A549 (cell line): ENCODE results near the gene LLGL2. TPM values are rescaled to one million over a fixed set of nuclear protein-coding genes. Genes with fewer than 3 reads are reported as not detected.

Experiments
- ATAC-seq, 2 experiments: fragments of 200-7000 bp in 1 of 2; fragments of >200 bp in 1 of 2; cut with Nextera tagmentation in 1 of 2; cut with Tn5 transposase in 1 of 2; 3 replicates each; pipeline versions ENCODE4 v1.8.0 to v1.9.1; 2018 to 2020; ENCODE audit warnings: mild to moderate bottlenecking in 1 of 2, moderate library complexity in 1 of 2
- CTCF ChIA-PET: fragments of 300-600 bp; sonication (Branson Sonifier 250); formaldehyde crosslinking; extraction: SDS; loops from one replicate; lab custom pipeline; 2021; ENCODE audit warnings: antibody characterized with exemption, inconsistent platforms; lab: Yijun Ruan, JAX
- POLR2A ChIA-PET: fragments of 350-600 bp; formaldehyde crosslinking; extraction: SDS; loops from one replicate; lab custom pipeline; 2021; ENCODE audit warnings: antibody characterized with exemption, inconsistent platforms; lab: Yijun Ruan, JAX
- DNase-seq, 2 experiments: peaks; one replicate each; pipeline versions ENCODE4 v3.0.0 to v3.0.0-alpha.2; 2011 to 2016; ENCODE audit warnings: low read depth in 1 of 2, low spot score in 1 of 2
- FAIRE-seq: peaks from 2 replicates; lab custom pipeline; 2011; peaks lifted over from hg19 to GRCh38; lab: Jason Lieb, UNC
- H3K27ac ChIP-seq, 2 experiments: fragments of >200 bp; sonication (Bioruptor Twin); formaldehyde crosslinking; 3 replicates each; pipeline ENCODE4 v1.5.1; 2016 to 2017
- H3K4me1 ChIP-seq: fragments of >200 bp; sonication (Bioruptor Twin); formaldehyde crosslinking; 3 replicates; pipeline ENCODE4 v1.6.1; 2016
- H3K4me2 ChIP-seq: fragments of >200 bp; sonication (Bioruptor Twin); formaldehyde crosslinking; 3 replicates; pipeline ENCODE4 v1.6.1; 2016
- H3K4me3 ChIP-seq: fragments of >200 bp; sonication (Bioruptor Twin); formaldehyde crosslinking; 3 replicates; pipeline ENCODE4 v1.5.1; 2016
- H3K9me3 ChIP-seq: fragments of >200 bp; sonication (Bioruptor Twin); formaldehyde crosslinking; 3 replicates; pipeline ENCODE4 v1.6.1; 2016
- CBX2 ChIP-seq: fragments of 200-600 bp; sonication (generic); IDR thresholded peaks from 2 replicates; pipeline ENCODE4 v1.6.1; 2016; ENCODE audit warnings: low read depth, mild to moderate bottlenecking, borderline replicate concordance
- CHD2 ChIP-seq: fragments of 150-350 bp; IDR thresholded peaks from 2 replicates; pipeline ENCODE4 v1.6.1; 2014; ENCODE audit warnings: low read length; ENCODE audit not compliant: partially characterized antibody
- CHD4 ChIP-seq: fragments of 200-600 bp; sonication (generic); IDR thresholded peaks from 2 replicates; pipeline ENCODE4 v1.6.1; 2016; ENCODE audit warnings: antibody characterized with exemption, mild to moderate bottlenecking, borderline replicate concordance
- EHF ChIP-seq: fragments of 250-450 bp; sonication (Bioruptor Pico); IDR thresholded peaks from 2 replicates; pipeline ENCODE4 v1.5.0; 2020; ENCODE audit warnings: mild to moderate bottlenecking
- ESRRA ChIP-seq: fragments of 150-350 bp; IDR thresholded peaks from 2 replicates; pipeline ENCODE4 v1.6.1; 2014; ENCODE audit warnings: mild to moderate bottlenecking, low read length, borderline replicate concordance
- FOSB ChIP-seq: fragments of 250-450 bp; sonication (Bioruptor Pico); IDR thresholded peaks from 2 replicates; pipeline ENCODE4 v1.5.0; 2020; ENCODE audit warnings: mild to moderate bottlenecking, moderate library complexity
- FOSL2 ChIP-seq, 2 experiments: fragments of 450-650 bp in 1 of 2; fragments of >200 bp in 1 of 2; sonication (Bioruptor Twin) in 1 of 2; formaldehyde crosslinking; IDR thresholded peaks; 2 replicates each; pipeline versions ENCODE4 v1.5.0 to v1.6.1; 2016 to 2020; ENCODE audit warnings: mild to moderate bottlenecking in 1 of 2, moderate library complexity in 1 of 2
- GATA3 ChIP-seq: IDR thresholded peaks from 2 replicates; pipeline ENCODE4 v1.6.1; 2012; ENCODE audit warnings: borderline replicate concordance
- HDAC2 ChIP-seq: fragments of 200-600 bp; sonication (generic); IDR thresholded peaks from 2 replicates; pipeline ENCODE4 v1.6.1; 2016
- KDM1A ChIP-seq: fragments of 200-600 bp; sonication (generic); IDR thresholded peaks from 2 replicates; pipeline ENCODE4 v1.6.1; 2016; ENCODE audit warnings: low read depth, mild to moderate bottlenecking
- KDM5A ChIP-seq: fragments of 200-600 bp; sonication (generic); IDR thresholded peaks from 2 replicates; pipeline ENCODE4 v1.6.1; 2016; ENCODE audit warnings: antibody characterized with exemption, mild to moderate bottlenecking
- MAZ ChIP-seq: fragments of 150-350 bp; IDR thresholded peaks from 2 replicates; pipeline ENCODE4 v1.6.1; 2014; ENCODE audit warnings: antibody characterized with exemption, low read depth, low read length, borderline replicate concordance
- NR3C1 ChIP-seq: fragments of >200 bp; sonication (Bioruptor Twin); formaldehyde crosslinking; IDR thresholded peaks from 3 replicates; pipeline ENCODE4 v1.6.1; 2017
- PHF8 ChIP-seq: fragments of 200-600 bp; sonication (generic); IDR thresholded peaks from 2 replicates; pipeline ENCODE4 v1.6.1; 2016; ENCODE audit warnings: low read depth, mild to moderate bottlenecking, antibody characterized with exemption, moderate library complexity, borderline replicate concordance
- POLR2AphosphoS2 ChIP-seq: conservative IDR thresholded peaks from 2 replicates; pipeline ENCODE4 v1.6.1; 2012; ENCODE audit warnings: low read length, improper control_type of control experiment, inconsistent platforms
- RARB ChIP-seq: fragments of 250-450 bp; sonication (Bioruptor Pico); IDR thresholded peaks from 2 replicates; pipeline ENCODE4 v1.8.0; 2021; ENCODE audit warnings: mild to moderate bottlenecking, moderate library complexity
- RFX5 ChIP-seq: fragments of 450-650 bp; IDR thresholded peaks from 2 replicates; pipeline ENCODE4 v1.7.1; 2014; ENCODE audit warnings: antibody characterized with exemption, mild to moderate bottlenecking, moderate library complexity
- RNF2 ChIP-seq: fragments of 200-600 bp; sonication (generic); IDR thresholded peaks from 2 replicates; pipeline ENCODE4 v1.6.1; 2016; ENCODE audit warnings: low read depth, mild to moderate bottlenecking, antibody characterized with exemption, moderate library complexity, borderline replicate concordance
- SREBF2 ChIP-seq: fragments of 450-650 bp; IDR thresholded peaks from 2 replicates; pipeline ENCODE4 v1.6.1; 2014; ENCODE audit warnings: mild to moderate bottlenecking, moderate library complexity
- TFCP2L1 ChIP-seq: fragments of 250-450 bp; sonication (Bioruptor Pico); IDR thresholded peaks from 2 replicates; pipeline ENCODE4 v1.5.0; 2021; ENCODE audit warnings: mild to moderate bottlenecking
- ZNF302 ChIP-seq: fragments of 250-450 bp; sonication (Bioruptor Pico); IDR thresholded peaks from 2 replicates; pipeline ENCODE4 v1.9.0; 2021; ENCODE audit warnings: inconsistent platforms, mild to moderate bottlenecking, moderate library complexity
- ZSCAN20 ChIP-seq: fragments of 250-450 bp; sonication (Bioruptor Pico); IDR thresholded peaks from 2 replicates; pipeline ENCODE4 v1.8.0; 2022; ENCODE audit warnings: mild to moderate bottlenecking, moderate library complexity
- WGBS: methylation state at CpG from one replicate; pipeline ENCODE4 v1.1.6; 2017; ENCODE audit errors: missing lambda C conversion rate; 5-methylcytosine and 5-hydroxymethylcytosine counted together
- polyA plus RNA-seq, 4 experiments: library from polyadenylated mRNA; depleted of rRNA in 3 of 4; stranded (reverse); fragments of >200 nt; fragmentation: RNase III in 1 of 4; extraction: RNeasy Plus Mini Kit Qiagen cat#74134 plus additional on column Dnase treatment in 1 of 4; gene quantifications; 2 replicates in 3 of 4; 3 replicates in 1 of 4; pipeline ENCODE4 v1.2.3, GENCODE V29; 2011 to 2017
- TF ChIP-seq, protein P1 (sequence below): fragments of >200 bp; sonication (Bioruptor Twin); formaldehyde crosslinking; IDR thresholded peaks from 2 replicates; pipeline ENCODE4 v1.6.1; 2016
- TF ChIP-seq, protein P2 (sequence below): IDR thresholded peaks from 2 replicates; pipeline ENCODE4 v1.6.1; 2012; ENCODE audit warnings: low read depth, borderline replicate concordance
- TF ChIP-seq, protein P3 (sequence below): fragments of >200 bp; sonication (Bioruptor Twin); formaldehyde crosslinking; IDR thresholded peaks from 3 replicates; pipeline ENCODE4 v1.6.1; 2016
- TF ChIP-seq, protein P4 (sequence below): IDR thresholded peaks from 2 replicates; pipeline ENCODE4 v1.6.1; 2012
- TF ChIP-seq, protein P5 (sequence below): fragments of >200 bp; sonication (Bioruptor Twin); formaldehyde crosslinking; IDR thresholded peaks from 3 replicates; pipeline ENCODE4 v1.5.1; 2016

The LLGL2 gene
- polyA plus RNA-seq, 2 of the 4 experiments (the other 2 are of a cell fraction) = 18.9 to 35.0 TPM

DNA sequence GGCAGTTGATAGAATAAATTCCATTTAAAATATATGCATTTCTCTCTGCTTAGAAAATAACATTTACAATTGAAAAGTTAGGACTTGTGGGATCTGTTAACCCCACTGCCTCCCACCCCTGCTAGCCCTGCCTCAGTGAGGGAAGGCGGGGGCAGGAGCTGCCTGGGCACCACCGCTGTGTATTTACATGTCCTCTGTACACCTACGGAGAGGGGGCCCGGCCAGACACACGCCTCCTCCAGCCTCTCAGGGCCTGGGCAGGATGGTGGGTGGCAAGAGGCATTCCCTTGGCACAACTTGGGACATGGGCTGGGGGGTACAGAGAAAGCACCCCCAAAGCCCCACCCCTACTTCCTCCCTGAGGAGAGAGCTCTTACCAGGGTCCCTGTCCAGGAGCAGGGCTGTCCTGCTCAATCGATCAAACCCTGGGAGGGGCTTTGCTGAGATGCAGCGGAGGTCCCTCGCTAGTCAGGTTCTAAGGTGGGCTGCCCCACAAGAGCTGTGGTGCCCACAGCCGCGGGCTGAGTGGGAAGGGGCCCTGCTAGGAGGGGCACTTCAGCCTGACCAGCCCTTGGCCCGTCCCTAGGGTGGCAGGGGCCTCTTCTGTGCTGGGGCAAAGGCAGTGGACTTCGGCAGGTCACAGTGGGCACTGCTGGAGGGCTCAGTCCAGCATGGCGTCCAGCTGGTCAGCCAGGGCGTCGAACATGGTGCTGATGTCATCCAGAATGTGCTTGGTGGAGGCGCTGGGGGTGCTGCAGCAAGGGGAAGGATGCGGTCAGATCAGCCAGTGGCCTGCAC, 24.9 kb upstream of the LLGL2 start (continued):
- no peak for TF ChIP-seq CHD4
- no peak for TF ChIP-seq POLR2AphosphoS2
- TF ChIP-seq, protein P1, sequence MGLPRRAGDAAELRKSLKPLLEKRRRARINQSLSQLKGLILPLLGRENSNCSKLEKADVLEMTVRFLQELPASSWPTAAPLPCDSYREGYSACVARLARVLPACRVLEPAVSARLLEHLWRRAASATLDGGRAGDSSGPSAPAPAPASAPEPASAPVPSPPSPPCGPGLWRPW = no peak
- TF ChIP-seq, protein P2, sequence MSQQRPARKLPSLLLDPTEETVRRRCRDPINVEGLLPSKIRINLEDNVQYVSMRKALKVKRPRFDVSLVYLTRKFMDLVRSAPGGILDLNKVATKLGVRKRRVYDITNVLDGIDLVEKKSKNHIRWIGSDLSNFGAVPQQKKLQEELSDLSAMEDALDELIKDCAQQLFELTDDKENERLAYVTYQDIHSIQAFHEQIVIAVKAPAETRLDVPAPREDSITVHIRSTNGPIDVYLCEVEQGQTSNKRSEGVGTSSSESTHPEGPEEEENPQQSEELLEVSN = no peak
- no peak for TF ChIP-seq EHF (CRISPR knock-in tag)

DNA sequence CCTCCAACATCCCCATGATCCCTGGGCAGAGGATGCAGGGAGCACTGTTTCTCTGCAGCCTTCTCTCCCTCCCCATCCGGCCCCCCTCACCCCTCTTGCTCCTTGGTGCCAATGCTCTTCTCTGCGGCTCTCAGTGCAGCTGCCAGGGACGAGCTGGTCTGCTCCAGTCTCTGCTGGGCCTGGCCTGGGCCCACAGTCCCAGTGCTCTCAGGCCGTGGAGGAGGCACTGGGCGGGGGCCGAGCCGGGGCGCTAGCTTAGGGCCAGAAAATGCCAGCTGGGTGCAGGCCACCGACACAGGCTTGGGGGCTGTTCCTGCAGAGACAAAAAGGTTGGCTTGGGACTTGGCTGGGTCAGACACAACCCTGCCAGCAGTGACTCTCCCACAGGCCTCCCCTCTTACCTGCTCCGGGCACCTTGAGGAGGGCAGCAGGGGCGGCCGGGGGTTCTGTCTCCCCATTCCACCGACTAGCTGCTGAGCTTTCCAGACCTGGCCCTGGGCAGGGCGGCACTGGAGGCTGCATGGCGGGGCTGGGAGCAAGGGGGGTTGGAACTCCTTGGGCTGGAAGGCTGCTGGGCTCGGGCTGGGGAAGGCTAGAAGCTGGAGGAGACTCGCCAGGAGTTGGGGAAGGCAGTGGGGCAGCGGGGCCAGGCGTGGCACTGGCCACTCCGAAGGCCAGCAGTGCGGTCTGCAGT, 24.0 kb upstream of the LLGL2 start:
- Histone ChIP-seq H3K4me2 (no peak overlapping the region), H3K4me3 (no peak overlapping the region), H3K4me1 (no peaks in the 10 kb centered on the region), H3K9me3 (no peaks in the 10 kb centered on the region), H3K27ac (no peak overlapping the region)
- no peak for DNase-seq
- POLR2A ChIA-PET = no interaction called here
- ATAC-seq = no peak
- no peak for FAIRE-seq
- WGBS = 90% methylated on average over 17 of the region's 21 CpGs
- TF ChIP-seq PHF8 = no peak
- no peak for TF ChIP-seq POLR2AphosphoS2
- no peak for TF ChIP-seq CHD2
- no peak for TF ChIP-seq FOSL2 (IDR thresholded peaks at IDR 0.05)
- TF ChIP-seq FOSL2 (CRISPR knock-in tag; IDR thresholded peaks at IDR 0.05) = no peak
- TF ChIP-seq ZSCAN20 (CRISPR knock-in tag) = no peak
- TF ChIP-seq ZNF302 (CRISPR knock-in tag) = no peak
- no peak for TF ChIP-seq TFCP2L1 (CRISPR knock-in tag)
- no peak for TF ChIP-seq NR3C1
- TF ChIP-seq MAZ = no peak
- no peak for TF ChIP-seq FOSB
- no peak for TF ChIP-seq KDM1A
- TF ChIP-seq, protein P3, sequence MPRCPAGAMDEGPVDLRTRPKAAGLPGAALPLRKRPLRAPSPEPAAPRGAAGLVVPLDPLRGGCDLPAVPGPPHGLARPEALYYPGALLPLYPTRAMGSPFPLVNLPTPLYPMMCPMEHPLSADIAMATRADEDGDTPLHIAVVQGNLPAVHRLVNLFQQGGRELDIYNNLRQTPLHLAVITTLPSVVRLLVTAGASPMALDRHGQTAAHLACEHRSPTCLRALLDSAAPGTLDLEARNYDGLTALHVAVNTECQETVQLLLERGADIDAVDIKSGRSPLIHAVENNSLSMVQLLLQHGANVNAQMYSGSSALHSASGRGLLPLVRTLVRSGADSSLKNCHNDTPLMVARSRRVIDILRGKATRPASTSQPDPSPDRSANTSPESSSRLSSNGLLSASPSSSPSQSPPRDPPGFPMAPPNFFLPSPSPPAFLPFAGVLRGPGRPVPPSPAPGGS = no peak
- no peak for TF ChIP-seq RFX5
- no peak for TF ChIP-seq CHD4
- no peak for TF ChIP-seq SREBF2
- TF ChIP-seq ESRRA = no peak
- CTCF ChIA-PET = interaction anchor here (0.6 to 6.4 kb wide), 12 partner anchors 8 to 293 kb away, joined by 3 to 55 read pairs (median 6); partner anchors contain the start of genes SMIM5 and TSEN54

DNA sequence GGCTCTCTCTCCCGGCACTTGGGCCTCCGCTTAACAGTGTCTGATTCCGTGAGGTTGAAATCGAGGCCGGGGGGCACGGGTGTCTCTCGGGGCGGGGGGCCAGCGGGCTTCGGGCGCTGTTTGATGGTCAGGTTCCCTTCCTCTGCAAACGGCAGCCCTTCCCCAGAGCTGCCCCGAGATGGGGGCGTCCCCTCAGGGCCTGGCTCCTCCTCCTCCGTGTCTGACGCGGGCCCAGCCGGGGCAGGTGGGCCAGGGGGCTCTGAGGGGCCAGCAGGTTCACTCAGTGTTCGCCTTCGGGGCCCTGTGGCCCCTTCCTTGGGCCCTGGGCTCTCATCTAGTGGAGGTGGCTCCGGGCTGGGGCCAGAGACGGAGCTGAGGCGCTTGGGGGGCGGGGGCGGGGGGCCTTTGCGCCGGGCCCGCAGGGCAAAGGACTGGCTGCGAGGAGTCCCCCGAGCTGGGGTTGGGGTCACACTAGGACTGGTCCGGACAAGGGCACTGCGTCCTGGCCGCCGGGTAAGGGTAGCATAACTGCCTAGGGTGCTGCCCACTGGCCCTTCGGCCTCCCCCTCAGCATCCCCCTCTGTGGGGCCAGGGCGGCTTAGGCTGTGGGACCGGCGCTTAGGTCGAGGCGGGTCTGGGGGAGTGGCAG, 23.3 kb upstream of the LLGL2 start:
- Histone ChIP-seq H3K4me3 (no peak overlapping the region), H3K4me1 (no peaks in the 10 kb centered on the region), H3K9me3 (no peaks in the 10 kb centered on the region), H3K4me2 (no peak overlapping the region), H3K27ac (no peak overlapping the region)
- DNase-seq = no peak
- CTCF ChIA-PET = interaction anchor here (0.6 to 6.4 kb wide), 18 partner anchors 11 to 388 kb away, joined by 3 to 55 read pairs (median 8); partner anchors contain the start of genes SMIM5 and TSEN54
- ATAC-seq = no peak
- POLR2A ChIA-PET = interaction anchor here (0.6 to 1.1 kb wide), 2 partner anchors 14 to 413 kb away, joined by 3 to 9 read pairs; partner anchors contain the start of gene TSEN54
- FAIRE-seq = no peak
- WGBS = 86% methylated on average over 26 of the region's 40 CpGs
- TF ChIP-seq HDAC2 (no peak), GATA3 (no peak), RARB (CRISPR knock-in tag) (no peak), TFCP2L1 (CRISPR knock-in tag) (no peak), PHF8 (no peak), MAZ (no peak), CBX2 (no peak), RNF2 (no peak), NR3C1 (no peak), FOSL2 (IDR thresholded peaks at IDR 0.05) (no peak), FOSL2 (CRISPR knock-in tag; IDR thresholded peaks at IDR 0.05) (no peak), ZSCAN20 (CRISPR knock-in tag) (no peak), KDM5A (no peak), RFX5 (no peak)
- TF ChIP-seq, protein P4, sequence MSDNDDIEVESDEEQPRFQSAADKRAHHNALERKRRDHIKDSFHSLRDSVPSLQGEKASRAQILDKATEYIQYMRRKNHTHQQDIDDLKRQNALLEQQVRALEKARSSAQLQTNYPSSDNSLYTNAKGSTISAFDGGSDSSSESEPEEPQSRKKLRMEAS = no peak
- TF ChIP-seq, protein P2 = no peak
- TF ChIP-seq, protein P5, sequence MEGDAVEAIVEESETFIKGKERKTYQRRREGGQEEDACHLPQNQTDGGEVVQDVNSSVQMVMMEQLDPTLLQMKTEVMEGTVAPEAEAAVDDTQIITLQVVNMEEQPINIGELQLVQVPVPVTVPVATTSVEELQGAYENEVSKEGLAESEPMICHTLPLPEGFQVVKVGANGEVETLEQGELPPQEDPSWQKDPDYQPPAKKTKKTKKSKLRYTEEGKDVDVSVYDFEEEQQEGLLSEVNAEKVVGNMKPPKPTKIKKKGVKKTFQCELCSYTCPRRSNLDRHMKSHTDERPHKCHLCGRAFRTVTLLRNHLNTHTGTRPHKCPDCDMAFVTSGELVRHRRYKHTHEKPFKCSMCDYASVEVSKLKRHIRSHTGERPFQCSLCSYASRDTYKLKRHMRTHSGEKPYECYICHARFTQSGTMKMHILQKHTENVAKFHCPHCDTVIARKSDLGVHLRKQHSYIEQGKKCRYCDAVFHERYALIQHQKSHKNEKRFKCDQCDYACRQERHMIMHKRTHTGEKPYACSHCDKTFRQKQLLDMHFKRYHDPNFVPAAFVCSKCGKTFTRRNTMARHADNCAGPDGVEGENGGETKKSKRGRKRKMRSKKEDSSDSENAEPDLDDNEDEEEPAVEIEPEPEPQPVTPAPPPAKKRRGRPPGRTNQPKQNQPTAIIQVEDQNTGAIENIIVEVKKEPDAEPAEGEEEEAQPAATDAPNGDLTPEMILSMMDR = no peak
